CD4-positive, alpha-beta T cell (primary cell): ENCODE measurements around the gene CPTP. TPM values are rescaled to one million over a fixed set of nuclear protein-coding genes. Genes with fewer than 3 reads are reported as not detected.
A peak's percentile ranks its signal among the peaks of the same experiment; 100 is the strongest.

Experiments
- ATAC-seq: fragments of 200-7000 bp; cut with Tn5 transposase; one replicate; pipeline ENCODE4 v1.10.0; 2022; ENCODE audit warnings: mild to moderate bottlenecking; ENCODE audit not compliant: poor library complexity
- CTCF ChIA-PET: fragments of 350-600 bp; sonication (Branson Sonifier 250); formaldehyde crosslinking; loops from one replicate; lab custom pipeline; 2021; ENCODE audit warnings: antibody characterized with exemption, inconsistent platforms; lab: Charles Lee
- POLR2A ChIA-PET: fragments of 350-600 bp; sonication (Branson Sonifier 250); formaldehyde crosslinking; loops from one replicate; lab custom pipeline; 2021; ENCODE audit warnings: antibody characterized with exemption, inconsistent platforms; lab: Charles Lee
- DNase-seq, 14 experiments: peaks; one replicate each; pipeline ENCODE4 v3.0.0-alpha.2; 2013 to 2020; ENCODE audit warnings: mixed read lengths in 2 of 14
- H3K27ac ChIP-seq, 2 donors: one replicate each; pipeline versions ENCODE4 v1.5.1 to v1.7.0; 2013; ENCODE audit warnings: low read length in 2 of 2, low read depth in 1 of 2, mild to moderate bottlenecking in 1 of 2
- H3K27me3 ChIP-seq, 2 experiments: 1 replicate in 1 of 2; 2 replicates in 1 of 2; pipeline versions ENCODE4 v1.6.1 to v1.7.0; 2013; ENCODE audit warnings: low read length in 2 of 2, control low read depth in 1 of 2, mild to moderate bottlenecking in 1 of 2, moderate library complexity in 1 of 2; ENCODE audit not compliant: insufficient read depth in 2 of 2, control insufficient read depth in 1 of 2
- H3K36me3 ChIP-seq: one replicate; pipeline ENCODE4 v1.6.1; 2013; ENCODE audit warnings: low read length, control low read depth; ENCODE audit not compliant: insufficient read depth
- H3K4me1 ChIP-seq: one replicate; pipeline ENCODE4 v1.6.1; 2013; ENCODE audit warnings: low read length, control low read depth; ENCODE audit not compliant: insufficient read depth
- H3K4me3 ChIP-seq: one replicate; pipeline ENCODE4 v1.5.1; 2013; ENCODE audit warnings: mild to moderate bottlenecking, low read length, moderate library complexity
- H3K9me3 ChIP-seq, 2 experiments: 1 replicate in 1 of 2; 2 replicates in 1 of 2; pipeline versions ENCODE4 v1.6.1 to v1.7.0; 2013; ENCODE audit warnings: low read length in 2 of 2, mild to moderate bottlenecking in 2 of 2, control low read depth in 1 of 2, moderate library complexity in 1 of 2; ENCODE audit not compliant: control insufficient read depth in 1 of 2, insufficient read depth in 1 of 2
- H3K27ac Mint-ChIP-seq: one replicate; pipeline ENCODE4 v1.8.0; 2020; ENCODE audit warnings: mixed read lengths
- H3K27me3 Mint-ChIP-seq: one replicate; pipeline ENCODE4 v1.8.0; 2021; ENCODE audit warnings: mixed read lengths
- H3K36me3 Mint-ChIP-seq: one replicate; pipeline ENCODE4 v1.8.0; 2021; ENCODE audit warnings: low read depth, mixed read lengths
- H3K4me1 Mint-ChIP-seq: one replicate; pipeline ENCODE4 v1.8.0; 2021; ENCODE audit warnings: low read depth, mixed read lengths
- H3K4me3 Mint-ChIP-seq: one replicate; pipeline ENCODE4 v1.8.0; 2020; ENCODE audit warnings: mild to moderate bottlenecking, mixed read lengths
- H3K9me3 Mint-ChIP-seq: one replicate; pipeline ENCODE4 v1.8.0; 2020; ENCODE audit warnings: mixed read lengths
- CTCF ChIP-seq: fragments of 200-600 bp; IDR thresholded peaks from one replicate; pipeline ENCODE4 v1.8.0; 2022; ENCODE audit warnings: antibody characterized with exemption, mild to moderate bottlenecking
- intact Hi-C, 2 experiments: fragments of 100-400 bp; cut with DNase I in 1 of 2; cut with micrococcal nuclease in 1 of 2; formaldehyde crosslinking; loops; one replicate each; pipeline versions ENCODE4 v1.15.1 to v1.9.0; 2023 to 2025; cut with DNase I, micrococcal nuclease
- total RNA-seq, 174 experiments: library from RNA in 2 of 174; stranded (reverse) in 2 of 174; gene quantifications; one replicate each; pipeline ENCODE4 v1.2.3 and lab custom pipeline; 2021 to 2026

The CPTP gene
- total RNA-seq, 2 experiments from 2014 or later, result 11.6 to 12.9 TPM

GRCh38 chr1:1354271-1355247, 30.0 kb downstream of the CPTP start:
- Mint-ChIP-seq H3K27ac (no peak overlapping the region), H3K4me3 (peak overlapping the region; percentile 7), H3K27me3 (peaks cover 41% of the 10 kb centered on the region), H3K4me1 (peaks cover 28% of the 10 kb centered on the region), H3K36me3 (no peaks in the 10 kb centered on the region), H3K9me3 (no peaks in the 10 kb centered on the region)
- Histone ChIP-seq H3K9me3 (peaks cover 0 to 31% of the 10 kb centered on the region in 2 experiments), H3K4me1 (peaks cover 48% of the 10 kb centered on the region), H3K4me3 (no peak overlapping the region), H3K36me3 (no peaks in the 10 kb centered on the region), H3K27ac (no peak overlapping the region), H3K27me3 (peaks cover 32 to 50% of the 10 kb centered on the region in 2 experiments)
- ChIA-PET CTCF (interaction anchor here (2.0 kb wide), 1 partner anchor 17 kb away, joined by 9 read pairs; no protein-coding TSS in a partner anchor), POLR2A (interaction anchor here (0.6 to 2.3 kb wide), 4 partner anchors 11 to 341 kb away, joined by 3 to 12 read pairs (median 3); no protein-coding TSS in a partner anchor)
- TF ChIP-seq CTCF, result no peak
- ATAC-seq (no peak), DNase-seq (peak in 3 of 14 experiments; percentile 39 to 65 (median 62))
- intact Hi-C loops, result loop anchor here in 1 of 2 experiments (2.0 kb wide), 1 partner anchor 16 kb away; no protein-coding TSS in a partner anchor

- H3K9me3 Mint-ChIP-seq, result no peaks in the 10 kb centered on the region
- H3K27me3 Mint-ChIP-seq, result peaks cover 41% of the 10 kb centered on the region
- Histone ChIP-seq H3K9me3 (peaks cover 0 to 31% of the 10 kb centered on the region in 2 experiments), H3K36me3 (no peaks in the 10 kb centered on the region), H3K27ac (no peak overlapping the region), H3K4me3 (no peak overlapping the region), H3K4me1 (peaks cover 54% of the 10 kb centered on the region), H3K27me3 (peaks cover 37 to 50% of the 10 kb centered on the region in 2 experiments)
- intact Hi-C loops, result loop anchor here in 1 of 2 experiments (2.0 kb wide), 1 partner anchor 15 kb away; no protein-coding TSS in a partner anchor
- CTCF ChIA-PET, result no interaction called here
- H3K4me3 Mint-ChIP-seq, result no peak overlapping the region
- H3K4me1 Mint-ChIP-seq, result peaks cover 28% of the 10 kb centered on the region
- no peak overlapping the region for H3K27ac Mint-ChIP-seq
- H3K36me3 Mint-ChIP-seq, result no peaks in the 10 kb centered on the region
- no peak for ATAC-seq
- DNase-seq, result no peak
- no peak for TF ChIP-seq CTCF
- POLR2A ChIA-PET, result interaction anchor here (0.8 to 2.3 kb wide), 3 partner anchors 16 to 50 kb away, joined by 3 to 12 read pairs (median 3); no protein-coding TSS in a partner anchor
These were observed 30.8 kb downstream of the CPTP start for GRCh38 chr1:1355416-1355815.

GRCh38 chr1:1356166-1356795, 31.7 kb downstream of the CPTP start:
- TF ChIP-seq CTCF, result no peak
- ChIA-PET POLR2A (interaction anchor here (0.8 to 1.0 kb wide), 2 partner anchors 19 to 51 kb away, joined by 3 read pairs; no protein-coding TSS in a partner anchor), CTCF (no interaction called here)
- H3K36me3 ChIP-seq, result no peaks in the 10 kb centered on the region
- no peak overlapping the region for H3K27ac Mint-ChIP-seq
- H3K4me1 ChIP-seq, result peaks cover 54% of the 10 kb centered on the region
- ATAC-seq (no peak), DNase-seq (no peak)
- no peak overlapping the region for H3K4me3 Mint-ChIP-seq
- H3K9me3 ChIP-seq, result peaks cover 0 to 31% of the 10 kb centered on the region in 2 experiments
- H3K4me1 Mint-ChIP-seq, result peaks cover 32% of the 10 kb centered on the region
- no peak overlapping the region for H3K4me3 ChIP-seq
- peaks cover 37 to 50% of the 10 kb centered on the region in 2 experiments for H3K27me3 ChIP-seq
- peaks cover 47% of the 10 kb centered on the region for H3K27me3 Mint-ChIP-seq
- no peaks in the 10 kb centered on the region for H3K36me3 Mint-ChIP-seq
- intact Hi-C loops, result no loop called here
- no peak overlapping the region for H3K27ac ChIP-seq
- no peaks in the 10 kb centered on the region for H3K9me3 Mint-ChIP-seq
